Stimulated activated CD4-positive, alpha-beta T cell treated with anti-CD3 and anti-CD28 coated beads, TNF-alpha, amount 100 ng/mL, for 24 hours (primary cell): ENCODE data around the gene FAM209B.
"Not testable (repeated sequence)": the region's sequence is repeated elsewhere in the genome, so short reads cannot be mapped to it uniquely, and the experiment has no call there.

Experiments used
- DNase-seq, 3 experiments: peaks; one replicate each; pipeline ENCODE4 v3.0.0-alpha.2; 2020; ENCODE audit warnings: low read depth in 3 of 3

FAM209B gene, protein sequence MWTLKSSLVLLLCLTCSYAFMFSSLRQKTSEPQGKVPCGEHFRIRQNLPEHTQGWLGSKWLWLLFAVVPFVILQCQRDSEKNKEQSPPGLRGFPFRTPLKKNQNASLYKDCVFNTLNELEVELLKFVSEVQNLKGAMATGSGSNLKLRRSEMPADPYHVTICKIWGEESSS

DNA sequence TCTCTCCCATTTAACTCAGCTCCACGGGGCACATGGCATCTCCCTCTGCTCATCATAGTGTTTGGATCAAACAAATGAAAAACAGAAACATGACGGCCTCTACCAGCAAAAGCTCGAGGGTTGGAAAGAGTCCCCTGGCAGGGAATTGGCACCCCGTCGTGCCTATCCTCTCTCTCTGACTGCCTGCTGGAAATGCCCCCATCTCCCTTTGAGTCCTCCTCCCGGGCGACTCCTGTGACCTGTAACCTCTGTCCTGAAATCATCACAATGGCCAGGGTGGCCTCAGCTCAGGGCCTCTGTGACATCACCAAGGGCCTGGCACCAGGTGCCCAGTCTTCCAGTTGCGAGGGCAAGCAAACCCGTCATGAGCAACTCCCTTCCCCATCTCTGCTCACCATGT, at the start of gene FAM209B:
FAM209B (plus strand) TSS at position 301 of the 400 bp plus-strand sequence; CDS start at position 397, 96 bp downstream.
- DNase-seq = not testable (repeated sequence)

DNA sequence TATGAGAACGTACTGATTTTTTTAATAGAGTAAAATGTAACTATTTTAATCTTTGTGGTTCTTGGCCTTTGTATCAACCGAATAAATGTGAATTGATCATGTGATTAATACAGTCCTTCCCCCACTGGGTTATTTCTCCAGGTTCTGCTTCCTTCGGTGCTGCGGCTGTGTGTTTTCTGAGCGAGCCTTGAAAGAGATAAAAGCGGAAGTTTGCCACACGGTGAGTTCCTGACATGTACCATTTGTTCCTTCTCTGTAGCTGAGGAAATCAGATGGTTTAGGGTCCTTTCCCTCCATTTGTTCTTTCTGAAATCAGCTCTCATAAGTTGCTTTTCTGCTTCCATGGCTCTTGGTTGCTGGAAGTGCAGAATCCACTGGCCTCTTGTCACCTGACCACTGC, 49.1 kb upstream of the FAM209B start:
- no peak for DNase-seq

DNA sequence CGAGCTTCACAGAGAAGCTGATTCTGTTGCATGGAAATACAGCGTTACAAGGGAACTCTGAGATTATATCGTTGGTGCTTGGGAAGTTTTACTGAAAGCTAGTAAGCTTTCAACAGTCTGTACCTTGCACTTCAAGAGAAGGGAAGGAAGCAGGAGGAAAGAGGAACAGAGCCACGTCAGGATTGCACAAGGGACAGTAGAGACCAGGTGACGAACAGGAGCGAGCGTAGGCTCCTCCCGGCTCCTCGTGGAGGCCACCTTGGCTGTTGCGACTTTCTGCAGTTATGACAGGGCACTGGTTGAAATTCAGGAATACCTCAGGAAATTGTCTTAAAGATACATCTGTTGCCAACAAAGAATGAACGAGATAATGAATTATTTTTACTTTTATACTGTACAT, 45.8 kb upstream of the FAM209B start:
- no peak for DNase-seq

DNA sequence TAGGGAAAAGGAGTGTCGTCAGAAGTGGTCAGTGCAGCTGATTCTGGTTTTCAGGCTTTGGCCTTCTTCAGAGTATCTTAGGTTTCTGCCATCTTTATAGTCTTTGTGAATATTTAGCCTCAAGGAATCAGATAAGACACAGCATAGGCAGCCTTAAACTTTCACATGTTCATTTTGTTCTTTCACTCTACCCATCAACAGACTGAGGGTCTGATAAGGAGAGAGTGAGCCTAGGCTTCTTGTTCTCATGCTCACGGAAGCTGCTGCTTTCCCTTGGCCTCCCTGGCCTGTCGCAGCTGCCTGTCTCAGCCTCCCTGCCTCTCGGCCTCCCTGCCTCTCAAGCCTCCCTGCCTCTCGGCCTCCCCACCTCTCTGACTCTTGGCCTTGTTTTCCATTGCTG, 44.5 kb upstream of the FAM209B start:
- DNase-seq = no peak

GRCh38 chr20:56501116-56501515, 31.9 kb upstream of the FAM209B start:
- DNase-seq = no peak

- DNase-seq = no peak
These were observed 29.1 kb upstream of the FAM209B start for GRCh38 chr20:56503916-56504315.

DNA sequence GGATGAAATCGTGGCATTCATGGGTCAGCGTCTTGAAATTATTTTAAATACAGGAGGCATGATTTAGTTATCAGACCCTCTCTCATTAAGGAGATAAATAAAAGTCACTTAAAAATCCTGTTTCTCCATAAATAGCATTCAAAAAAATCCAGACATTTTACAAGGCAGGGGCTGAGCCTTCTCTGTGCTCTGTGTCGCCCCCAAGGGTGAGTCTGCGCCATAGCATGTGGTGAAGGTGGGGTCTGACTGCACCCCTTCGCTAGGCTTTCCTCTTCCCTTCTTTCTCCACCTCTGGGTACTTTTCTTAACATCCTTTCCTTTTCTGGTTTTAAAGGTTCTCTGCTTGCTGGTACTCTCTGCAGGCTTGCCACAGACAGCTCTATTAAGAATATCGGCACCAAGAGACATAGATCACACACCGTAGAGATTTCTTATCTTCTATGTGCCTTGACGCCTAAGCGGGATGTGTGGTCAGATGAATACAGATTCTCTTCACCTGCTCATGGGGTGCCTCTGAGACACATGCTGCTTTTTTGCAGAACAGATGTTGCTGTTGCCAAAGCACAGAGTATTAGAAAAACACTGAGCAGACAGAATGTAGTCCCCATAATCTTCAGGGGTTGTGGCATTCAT, 28.6 kb upstream of the FAM209B start:
- DNase-seq = peak in 1 of 3 experiments; percentile 9

DNA sequence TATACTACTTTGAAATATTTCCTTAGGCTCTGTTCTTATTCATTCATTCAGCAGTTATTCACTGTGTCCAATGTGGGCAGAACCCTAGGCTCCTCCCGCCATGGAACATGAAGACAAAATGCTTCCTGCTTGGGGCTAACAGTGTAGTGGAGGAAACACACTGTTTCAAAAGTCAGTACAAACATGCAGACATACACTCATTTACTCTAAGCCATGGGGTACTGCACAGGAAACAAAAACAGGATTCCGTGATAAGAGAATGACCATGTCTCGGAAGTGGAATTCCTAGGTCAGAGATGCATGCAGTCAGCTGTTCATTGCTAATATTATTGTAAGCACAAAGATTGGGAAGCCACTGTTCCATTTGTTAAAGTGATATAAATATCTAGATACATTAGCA, 26.9 kb upstream of the FAM209B start:
- no peak for DNase-seq

- no peak for DNase-seq
These were observed 21.1 kb upstream of the FAM209B start for GRCh38 chr20:56511926-56512325.

DNA sequence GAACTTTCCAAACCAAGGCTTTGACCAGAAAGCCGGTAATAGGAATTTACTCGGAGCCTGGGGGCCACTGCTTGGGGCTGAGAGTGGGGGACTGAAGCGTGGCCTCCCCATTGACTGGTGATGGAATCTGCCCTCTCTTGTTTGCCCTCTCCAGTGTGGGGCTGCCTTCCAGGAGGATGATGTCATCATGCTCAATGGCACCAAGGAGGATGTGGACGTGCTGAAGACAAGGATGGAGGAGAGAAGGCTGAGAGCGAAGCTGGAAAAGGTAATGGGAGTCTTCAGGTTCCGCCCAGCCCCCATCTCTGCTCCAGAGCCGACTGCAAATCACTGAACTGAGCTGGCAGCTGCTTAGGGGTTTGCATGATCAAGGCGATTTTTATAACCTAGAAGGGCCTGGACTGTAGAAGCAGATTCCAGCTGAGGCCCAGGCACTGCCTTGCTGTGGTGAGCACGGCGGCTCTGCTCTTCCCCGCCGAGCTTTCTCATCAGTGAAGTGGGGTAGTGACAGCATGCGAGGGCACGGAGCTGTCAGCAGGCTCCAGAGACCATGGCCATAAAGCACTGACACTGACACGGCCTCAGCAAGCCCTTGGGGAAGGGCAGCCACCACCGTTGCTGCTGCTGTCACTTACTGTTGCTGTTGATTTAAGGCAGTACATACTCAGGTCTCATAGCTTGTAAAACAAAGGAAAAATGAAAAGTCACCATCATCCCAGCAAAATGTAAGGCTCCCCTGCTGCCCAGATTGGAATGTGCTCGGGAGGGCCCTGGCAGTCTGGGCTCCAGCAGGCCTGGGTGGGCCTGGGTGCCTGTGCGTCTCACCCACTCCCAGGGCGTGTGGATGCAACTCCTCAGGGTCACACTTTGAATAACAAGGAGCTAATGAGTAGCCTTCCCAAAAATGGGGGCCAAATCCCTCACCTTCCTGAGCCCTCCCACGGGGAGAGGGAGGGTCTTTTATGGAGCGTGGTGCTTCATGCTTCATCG, 19.6 kb upstream of the FAM209B start:
- DNase-seq = no peak

DNA sequence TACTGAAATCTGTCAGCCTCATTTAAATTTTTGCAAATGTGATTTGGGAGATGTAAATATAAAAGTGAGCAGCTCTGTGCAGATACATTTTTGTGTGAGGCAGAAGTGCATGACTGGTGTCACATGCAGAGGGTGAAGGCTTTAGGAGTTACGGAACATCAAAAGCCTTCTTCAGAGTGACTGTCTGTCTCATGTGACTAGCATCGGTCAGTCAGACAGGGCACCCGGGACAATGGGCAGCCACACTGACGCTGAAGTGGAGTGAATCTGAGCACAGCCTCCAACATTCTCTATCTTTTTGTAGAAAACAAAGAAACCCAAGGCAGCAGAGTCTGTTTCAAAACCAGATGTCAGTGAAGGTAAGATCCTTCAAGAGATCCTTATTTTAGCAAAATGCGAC, 16.4 kb upstream of the FAM209B start:
- no peak for DNase-seq

- DNase-seq = no peak
These were observed 15.8 kb upstream of the FAM209B start for GRCh38 chr20:56517211-56517610.

DNA sequence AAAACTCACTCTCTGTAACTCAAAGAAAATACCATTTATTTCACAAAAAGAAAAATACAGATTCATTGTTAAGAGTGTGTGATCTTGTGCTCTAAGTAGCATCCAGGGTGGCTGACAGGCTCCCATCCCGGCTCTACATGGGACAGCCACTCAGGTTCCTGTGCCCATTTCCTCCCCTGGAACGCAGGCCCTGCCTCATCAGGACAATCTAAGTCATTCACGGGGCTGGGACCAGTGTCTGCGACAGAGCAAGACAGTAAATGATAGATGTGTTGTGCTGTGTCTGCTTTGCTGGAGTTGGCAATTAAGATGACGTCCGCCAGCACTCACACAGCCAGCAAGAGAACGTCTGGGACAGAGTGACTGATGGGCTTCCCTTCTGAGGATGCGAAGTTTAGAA, 15.4 kb upstream of the FAM209B start:
- no peak for DNase-seq

DNA sequence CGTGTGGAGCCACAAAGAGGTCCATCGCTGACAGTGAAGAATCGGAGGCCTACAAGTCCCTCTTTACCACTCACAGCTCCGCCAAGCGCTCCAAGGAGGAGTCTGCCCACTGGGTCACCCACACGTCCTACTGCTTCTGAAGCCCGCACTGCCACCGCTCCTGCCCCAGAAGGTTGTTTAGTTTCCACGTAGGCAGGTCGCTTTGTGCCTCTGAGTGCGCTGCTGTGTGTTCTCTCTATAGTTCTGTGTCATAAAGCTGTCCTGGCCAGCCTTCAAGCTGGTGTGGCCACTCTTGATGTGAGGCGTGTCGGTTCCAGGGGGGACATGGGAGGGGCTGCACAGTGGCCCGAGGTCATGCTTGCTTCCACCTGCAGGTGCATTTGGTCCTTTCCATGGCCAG, 14.9 kb upstream of the FAM209B start:
- DNase-seq = no peak

DNA sequence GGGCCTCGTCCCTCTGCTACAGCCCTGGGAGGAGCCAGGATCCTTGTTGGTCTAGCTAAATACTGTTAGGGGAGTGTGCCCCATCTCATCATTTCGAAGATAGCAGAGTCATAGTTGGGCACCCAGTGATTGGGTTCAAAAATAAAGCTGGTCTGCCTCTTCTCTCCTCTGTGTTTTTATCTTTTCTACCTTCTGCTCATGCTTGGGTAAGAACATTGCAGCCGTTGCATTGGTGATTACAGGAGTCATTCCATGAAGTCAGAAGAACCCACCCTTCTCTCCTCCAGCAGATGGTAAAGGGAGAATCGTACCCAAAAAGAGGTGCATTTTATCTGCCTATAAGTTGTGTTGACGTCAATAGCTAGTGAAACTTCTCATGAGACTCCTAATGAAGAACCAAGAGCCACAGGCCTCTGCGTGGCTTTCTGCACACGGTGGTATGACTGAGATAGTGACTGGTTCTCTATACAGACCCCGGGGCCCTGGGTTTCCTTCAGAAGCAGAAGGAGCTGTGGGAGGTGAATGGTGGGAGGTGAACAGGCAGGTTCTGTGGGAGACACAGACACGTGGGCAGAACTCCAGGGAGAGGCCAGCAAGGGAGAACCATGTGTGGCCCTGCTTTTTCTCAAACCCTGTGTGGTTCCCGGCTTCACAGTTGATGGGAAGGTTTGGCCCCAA, 14.2 kb upstream of the FAM209B start:
- DNase-seq = no peak

DNA sequence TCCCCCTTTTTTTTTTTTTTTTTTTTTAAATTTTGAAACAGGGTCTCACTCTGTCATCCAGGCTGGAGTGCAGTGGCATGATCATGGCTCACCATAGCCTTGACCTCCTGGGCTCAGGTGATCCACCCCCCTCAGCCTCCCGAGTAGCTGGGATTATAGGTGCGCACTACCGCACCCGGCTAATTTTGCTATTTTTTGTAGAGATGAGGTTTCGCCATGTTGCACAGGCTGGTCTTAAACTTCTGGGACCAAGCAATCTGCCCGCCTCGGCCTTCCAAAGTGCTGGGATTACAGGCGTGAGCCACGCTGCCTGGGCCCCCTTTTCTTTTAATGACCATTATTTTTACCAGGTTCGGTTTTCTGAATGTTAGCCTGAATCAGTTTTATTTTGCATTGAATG, 13.5 kb upstream of the FAM209B start:
- DNase-seq = no peak

DNA sequence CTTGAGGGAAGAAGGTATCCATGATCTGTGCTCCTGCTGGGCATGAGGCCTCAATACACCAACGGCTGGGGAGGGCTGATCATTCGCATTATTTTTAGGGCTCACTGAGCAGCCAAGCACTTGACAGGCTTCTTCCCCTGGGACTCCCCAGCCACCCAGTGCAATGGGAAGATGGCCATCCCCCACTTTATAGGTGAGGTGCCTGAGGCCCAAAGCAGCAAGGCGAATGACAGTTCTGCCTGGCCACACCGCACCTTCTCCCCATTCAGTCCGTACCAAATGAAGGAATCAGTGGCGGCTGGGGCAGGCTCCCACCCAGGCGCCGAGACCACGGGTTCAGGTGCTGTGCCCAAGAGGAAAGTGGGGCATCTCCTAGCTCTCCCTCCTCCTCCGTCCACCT, 12.9 kb upstream of the FAM209B start:
- no peak for DNase-seq

DNA sequence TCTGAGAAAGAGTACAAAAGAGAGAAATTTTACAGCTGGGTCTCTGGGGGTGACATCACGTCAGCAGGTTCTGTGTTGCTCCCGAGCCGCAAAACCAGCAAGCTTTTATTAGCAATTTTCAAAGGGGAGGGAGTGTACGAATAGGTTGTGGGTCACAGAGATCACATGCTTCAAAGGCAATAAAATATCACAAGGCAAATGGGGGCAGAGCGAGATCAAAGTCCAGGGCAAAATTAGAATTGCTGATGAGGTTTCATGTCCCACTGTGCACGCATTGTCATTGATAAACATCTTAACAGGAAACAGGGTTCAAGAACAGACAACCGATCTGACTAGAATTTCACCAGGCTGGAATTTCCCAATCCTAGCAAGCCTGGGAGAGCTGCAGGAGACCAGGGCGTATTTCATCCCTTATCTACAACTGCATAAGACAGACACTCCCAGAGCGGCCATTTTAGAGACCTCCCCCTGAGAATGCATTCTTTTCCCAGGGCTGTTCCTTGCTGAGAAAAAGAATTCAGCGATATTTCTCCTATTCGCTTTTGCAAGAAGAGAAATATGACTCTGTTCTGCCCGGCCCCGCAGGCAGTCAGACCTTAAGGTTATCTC, 12.2 kb upstream of the FAM209B start:
- not testable (repeated sequence) for DNase-seq

DNA sequence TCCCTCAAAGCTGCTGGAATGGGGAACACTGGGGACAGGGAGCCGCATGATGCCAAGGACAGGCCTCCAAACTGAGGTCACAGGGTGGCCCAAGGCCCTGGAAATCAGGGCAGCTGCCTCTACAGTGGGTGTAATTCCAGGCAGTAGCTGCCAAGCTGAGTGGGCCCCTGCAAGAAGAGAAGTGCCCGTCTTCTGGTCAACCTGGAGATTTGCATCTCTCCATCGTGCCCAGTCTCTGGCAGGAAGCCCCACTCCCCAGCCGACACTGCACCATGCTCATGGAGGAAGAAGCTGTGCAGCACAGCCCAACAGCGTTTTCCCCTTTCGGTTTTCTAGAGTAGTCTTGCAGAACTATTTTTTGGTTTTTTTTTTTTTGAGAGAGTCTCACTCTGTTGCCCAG, 10.7 kb upstream of the FAM209B start:
- DNase-seq = no peak

DNA sequence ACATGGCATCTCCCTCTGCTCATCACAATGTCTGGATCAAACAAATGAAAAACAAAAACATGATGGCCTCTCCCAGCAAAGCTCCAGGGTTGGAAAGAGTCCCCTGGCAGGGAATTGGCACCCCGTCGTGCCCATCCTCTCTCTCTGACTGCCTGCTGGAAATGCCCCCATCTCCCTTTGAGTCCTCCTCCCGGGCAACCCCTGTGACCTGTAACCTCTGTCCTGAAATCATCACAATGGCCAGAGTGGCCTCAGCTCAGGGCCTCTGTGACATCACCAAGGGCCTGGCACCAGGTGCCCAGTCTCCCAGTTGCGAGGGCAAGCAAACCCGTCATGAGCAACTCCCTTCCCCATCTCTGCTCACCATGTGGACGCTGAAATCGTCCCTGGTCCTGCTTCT, 8.6 kb upstream of the FAM209B start, which contains the start of gene FAM209A:
FAM209A (plus strand) TSS at position 301 of the 400 bp plus-strand sequence; CDS start at position 366, 65 bp downstream.
- not testable (repeated sequence) for DNase-seq

DNA sequence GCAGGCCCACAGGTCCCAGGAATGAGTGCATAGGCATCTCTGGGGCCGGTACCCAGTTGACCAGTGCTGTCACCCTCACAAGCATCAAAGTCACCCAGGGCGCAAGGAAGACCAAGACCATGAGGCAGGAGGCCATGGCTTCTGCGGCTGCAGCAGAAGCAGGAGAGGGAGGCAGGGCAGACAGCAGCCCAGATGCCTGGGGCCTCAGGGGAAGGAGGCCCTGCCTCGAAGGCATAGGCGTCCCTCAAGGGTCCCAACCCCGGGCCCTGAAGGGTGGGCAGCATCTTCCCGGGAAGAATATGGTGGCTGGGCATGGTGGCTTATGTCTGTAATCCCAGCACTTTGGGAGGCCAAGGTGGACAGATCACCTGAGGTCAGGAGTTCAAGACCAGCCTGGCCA, 5.5 kb upstream of the FAM209B start:
- DNase-seq = no peak

- DNase-seq = no peak
These were observed 5.0 kb downstream of the FAM209B start for GRCh38 chr20:56537997-56538396.
